ENCODE measurements around the gene LDB1.

Gene LDB1

GRCh38 chr10:102059987-102060386 is 60.2 kb downstream of the LDB1 start:
- DNase-seq (ENCODE audit: low spot score): no peak
